GM12878 (cell line): ENCODE data around the gene NOP9. TPM values are rescaled to one million over a fixed set of nuclear protein-coding genes. Genes with fewer than 3 reads are reported as not detected.

Source experiments
- ATAC-seq: fragments of 200-7000 bp; cut with Tn5 transposase; 3 replicates; pipeline ENCODE4 v1.9.1; 2020; ENCODE audit warnings: mild to moderate bottlenecking, moderate library complexity
- BruUV-seq: library from RNA; stranded (reverse); fragments of 400-500 nt; replicated peaks from 2 replicates; lab custom pipeline; 2021; lab: Mats Ljungman, UMichigan
- CTCF ChIA-PET: fragments of 300-600 bp; sonication (Branson Sonifier 250); formaldehyde crosslinking; extraction: SDS; loops from one replicate; lab custom pipeline; 2021; ENCODE audit warnings: inconsistent platforms; lab: Yijun Ruan, JAX
- POLR2A ChIA-PET: fragments of 350-600 bp; formaldehyde crosslinking; extraction: SDS; loops from one replicate; lab custom pipeline; 2021; ENCODE audit warnings: inconsistent platforms; lab: Charles Lee
- RAD21 ChIA-PET: fragments of 300-600 bp; sonication (Branson Sonifier 250); formaldehyde crosslinking; loops from one replicate; lab custom pipeline; 2023; ENCODE audit warnings: antibody characterized with exemption; ENCODE audit not compliant: unreplicated experiment; lab: Charles Lee
- SMC1A ChIA-PET: fragments of 300-600 bp; sonication (Branson Sonifier 250); formaldehyde crosslinking; loops from one replicate; lab custom pipeline; 2023; ENCODE audit not compliant: unreplicated experiment, uncharacterized antibody; lab: Charles Lee
- DNase-seq: peaks from one replicate; pipeline ENCODE4 v3.0.0-alpha.2; 2011; ENCODE audit warnings: low read depth, low spot score
- FAIRE-seq: peaks from 3 replicates; lab custom pipeline; 2011; peaks lifted over from hg19 to GRCh38; lab: Jason Lieb, UNC
- H2AFZ ChIP-seq: 2 replicates; pipeline ENCODE4 v1.6.0; 2011; ENCODE audit warnings: low read depth, low read length, control low read depth; ENCODE audit not compliant: control insufficient read depth
- H3K27ac ChIP-seq: 2 replicates; pipeline ENCODE4 v1.5.1; 2011; ENCODE audit warnings: control low read depth; ENCODE audit not compliant: control insufficient read depth, insufficient read depth
- H3K27me3 ChIP-seq, 2 experiments: replicated peaks in 1 of 2; 2 replicates each; pipeline versions ENCODE4 v1.6.0 to v1.6.1; 2011; ENCODE audit warnings: low read length in 1 of 2; ENCODE audit not compliant: control insufficient read depth in 2 of 2, insufficient read depth in 2 of 2
- H3K36me3 ChIP-seq, 2 experiments: 2 replicates each; pipeline ENCODE4 v1.5.1; 2011; ENCODE audit warnings: low read length in 1 of 2; ENCODE audit not compliant: control insufficient read depth in 2 of 2, insufficient read depth in 2 of 2
- H3K4me1 ChIP-seq: 2 replicates; pipeline ENCODE4 v1.6.1; 2011; ENCODE audit warnings: mild to moderate bottlenecking, low read length, moderate library complexity, mixed read lengths; ENCODE audit not compliant: control insufficient read depth, insufficient read depth
- H3K4me2 ChIP-seq: 2 replicates; pipeline ENCODE4 v1.6.0; 2011; ENCODE audit warnings: control low read depth; ENCODE audit not compliant: control insufficient read depth, insufficient read depth
- H3K4me3 ChIP-seq: fragments of 200-600 bp; sonication (generic); 2 replicates; pipeline ENCODE4 v1.5.1; 2016
- H3K79me2 ChIP-seq: 2 replicates; pipeline ENCODE4 v1.6.0; 2011; ENCODE audit warnings: low read length; ENCODE audit not compliant: control insufficient read depth, insufficient read depth
- H3K9ac ChIP-seq: 2 replicates; pipeline ENCODE4 v1.8.0; 2011; ENCODE audit warnings: low read length, control low read depth, mixed read lengths; ENCODE audit not compliant: control insufficient read depth, insufficient read depth
- H3K9me3 ChIP-seq: replicated peaks from 3 replicates; pipeline ENCODE4 v1.5.1; 2011; ENCODE audit warnings: mild to moderate bottlenecking, low read length; ENCODE audit not compliant: control insufficient read depth, insufficient read depth
- H4K20me1 ChIP-seq: 2 replicates; pipeline ENCODE4 v1.6.0; 2011; ENCODE audit not compliant: control insufficient read depth, insufficient read depth
- EED ChIP-seq: sonication (generic); IDR thresholded peaks from 2 replicates; pipeline ENCODE4 v1.6.1; 2016; ENCODE audit warnings: antibody characterized with exemption, low read depth
- NBN ChIP-seq: fragments of 450-650 bp; IDR thresholded peaks from 2 replicates; pipeline ENCODE4 v1.6.1; 2016
- NRF1 ChIP-seq: conservative IDR thresholded peaks from 2 replicates; pipeline ENCODE4 v1.6.1; 2011; ENCODE audit warnings: mild to moderate bottlenecking, low read depth, low read length, improper control_type of control experiment
- PBX3 ChIP-seq: IDR thresholded peaks from 2 replicates; pipeline ENCODE4 v1.6.1; 2011; ENCODE audit warnings: mild to moderate bottlenecking, low read depth, low read length, moderate library complexity; ENCODE audit not compliant: insufficient replicate concordance
- POU2F2 ChIP-seq: IDR thresholded peaks from 3 replicates; pipeline ENCODE4 v1.6.1; 2011; ENCODE audit warnings: low read depth, mild to moderate bottlenecking, low read length, borderline replicate concordance
- RFX5 ChIP-seq: IDR thresholded peaks from 2 replicates; pipeline ENCODE4 v1.6.1; 2011; ENCODE audit warnings: low read depth, low read length, improper control_type of control experiment
- SREBF1 ChIP-seq: IDR thresholded peaks from 2 replicates; pipeline ENCODE4 v1.6.1; 2012; ENCODE audit warnings: mild to moderate bottlenecking, low read length
- STAT1 ChIP-seq: fragments of 450-650 bp; conservative IDR thresholded peaks from 2 replicates; pipeline ENCODE4 v1.6.1; 2014; ENCODE audit warnings: antibody characterized with exemption, mild to moderate bottlenecking
- ZNF24 ChIP-seq: fragments of 450-650 bp; IDR thresholded peaks from 2 replicates; pipeline ENCODE4 v1.6.1; 2017; ENCODE audit warnings: antibody characterized with exemption, mild to moderate bottlenecking
- WGBS: methylation state at CpG from one replicate; pipeline ENCODE4 v1.1.6; 2016; ENCODE audit warnings: low lambda C conversion rate; ENCODE audit not compliant: insufficient replicate concordance, insufficient coverage; ENCODE audit errors: missing lambda C conversion rate; 5-methylcytosine and 5-hydroxymethylcytosine counted together
- in situ Hi-C: fragments of 300-500 bp; cut with MboI; formaldehyde crosslinking; loops from 9 replicates; pipeline ENCODE4 v1.14.3; 2018; ENCODE audit warnings: mixed read lengths
- intact Hi-C: fragments of 100-400 bp; cut with micrococcal nuclease; formaldehyde crosslinking; loops from one replicate; pipeline ENCODE4 v1.14.2; 2022; ENCODE audit not compliant: unreplicated experiment
- polyA plus RNA-seq, 11 experiments: library from polyadenylated mRNA; depleted of rRNA in 4 of 11; unstranded in 6 of 11; stranded (reverse) in 5 of 11; fragments of >200 nt; fragmentation: Nextera tagmentation in 4 of 11; fragmentation: Illumina TruSeq in 1 of 11; extraction: Ambion mirVana in 4 of 11; extraction: Trizol in 1 of 11; gene quantifications; 1 replicate in 1 of 11; 2 replicates in 10 of 11; pipeline versions ENCODE4 v1.2.1 to v1.2.3, GENCODE V29; 2011 to 2016; ENCODE audit warnings: inconsistent platforms in 2 of 11, missing spikeins in 2 of 11, low read depth in 1 of 11
- total RNA-seq, 4 experiments: library from RNA; depleted of rRNA in 3 of 4; stranded (reverse); fragments of >200 nt in 3 of 4; fragmentation: Illumina TruSeq in 1 of 4; extraction: Trizol in 1 of 4; gene quantifications; 2 replicates each; pipeline versions ENCODE4 v1.2.1 to v1.2.3, GENCODE V29; 2013 to 2021
- TF ChIP-seq, protein P1 (sequence below): fragments of 450-650 bp; formaldehyde crosslinking; IDR thresholded peaks from 2 replicates; pipeline ENCODE4 v1.4.0; 2020; ENCODE audit warnings: mild to moderate bottlenecking, moderate library complexity
- TF ChIP-seq, protein P2 (sequence below): IDR thresholded peaks from 2 replicates; pipeline ENCODE4 v1.6.1; 2012; ENCODE audit warnings: low read depth, low read length, improper control_type of control experiment

NOP9 gene
- total and polyA plus RNA-seq, 10 of the 15 experiments (the other 5 are each of a cell fraction or from before 2014, with no cell fraction given) = 2.4 to 43.9 (median 20.3) TPM

DNA sequence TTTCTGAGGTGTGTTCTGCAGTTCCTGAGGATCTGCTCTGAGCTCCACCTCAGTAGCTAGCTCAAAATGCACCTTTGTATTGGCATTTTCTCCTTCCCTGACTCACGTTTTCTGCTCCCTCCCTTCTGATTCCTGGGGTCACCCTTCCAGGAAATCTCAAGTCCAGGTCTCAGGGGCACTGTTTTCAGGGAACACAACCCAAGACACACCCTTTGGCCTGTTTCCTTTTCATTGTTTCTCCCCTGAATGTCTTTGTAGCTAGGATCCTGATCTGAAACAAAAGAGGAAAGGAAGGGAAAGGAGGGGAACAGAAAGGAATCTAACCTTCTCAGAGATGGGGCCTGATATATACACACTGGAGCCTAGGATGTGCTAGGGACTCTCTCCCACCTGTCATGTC lies 47.5 kb downstream of the NOP9 start:
- 0% methylated on average over 1 of the region's 1 CpG for WGBS
- Histone ChIP-seq H3K4me1 (no peaks in the 10 kb centered on the region), H2AFZ (no peak overlapping the region), H4K20me1 (no peaks in the 10 kb centered on the region), H3K4me2 (no peak overlapping the region), H3K27me3 (peaks cover 0 to 1% of the 10 kb centered on the region in 2 experiments; a peak in 2 of 4 replicates), H3K27ac (no peak overlapping the region), H3K9me3 (no peaks in the 10 kb centered on the region), H3K79me2 (no peaks in the 10 kb centered on the region), H3K4me3 (no peak overlapping the region), H3K9ac (no peak overlapping the region), H3K36me3 (no peaks in the 10 kb centered on the region)
- DNase-seq (no peak), FAIRE-seq (no peak), ATAC-seq (no peak)
- ChIA-PET SMC1A (interaction anchor here (1.6 to 1.9 kb wide), 3 partner anchors 9 to 84 kb away, joined by 5 to 8 read pairs (median 5); no protein-coding TSS in a partner anchor), CTCF (interaction anchor here (1.6 to 4.5 kb wide), 6 partner anchors 11 to 84 kb away, joined by 4 to 39 read pairs (median 12); partner anchors contain the start of gene ADCY4), POLR2A (no interaction called here), RAD21 (interaction anchor here (1.2 to 2.2 kb wide), 3 partner anchors 13 to 84 kb away, joined by 3 to 7 read pairs (median 7); partner anchors contain the start of genes ADCY4, CBLN3 and KHNYN)
- BruUV-seq = no TSS peak
- TF ChIP-seq, protein P1, sequence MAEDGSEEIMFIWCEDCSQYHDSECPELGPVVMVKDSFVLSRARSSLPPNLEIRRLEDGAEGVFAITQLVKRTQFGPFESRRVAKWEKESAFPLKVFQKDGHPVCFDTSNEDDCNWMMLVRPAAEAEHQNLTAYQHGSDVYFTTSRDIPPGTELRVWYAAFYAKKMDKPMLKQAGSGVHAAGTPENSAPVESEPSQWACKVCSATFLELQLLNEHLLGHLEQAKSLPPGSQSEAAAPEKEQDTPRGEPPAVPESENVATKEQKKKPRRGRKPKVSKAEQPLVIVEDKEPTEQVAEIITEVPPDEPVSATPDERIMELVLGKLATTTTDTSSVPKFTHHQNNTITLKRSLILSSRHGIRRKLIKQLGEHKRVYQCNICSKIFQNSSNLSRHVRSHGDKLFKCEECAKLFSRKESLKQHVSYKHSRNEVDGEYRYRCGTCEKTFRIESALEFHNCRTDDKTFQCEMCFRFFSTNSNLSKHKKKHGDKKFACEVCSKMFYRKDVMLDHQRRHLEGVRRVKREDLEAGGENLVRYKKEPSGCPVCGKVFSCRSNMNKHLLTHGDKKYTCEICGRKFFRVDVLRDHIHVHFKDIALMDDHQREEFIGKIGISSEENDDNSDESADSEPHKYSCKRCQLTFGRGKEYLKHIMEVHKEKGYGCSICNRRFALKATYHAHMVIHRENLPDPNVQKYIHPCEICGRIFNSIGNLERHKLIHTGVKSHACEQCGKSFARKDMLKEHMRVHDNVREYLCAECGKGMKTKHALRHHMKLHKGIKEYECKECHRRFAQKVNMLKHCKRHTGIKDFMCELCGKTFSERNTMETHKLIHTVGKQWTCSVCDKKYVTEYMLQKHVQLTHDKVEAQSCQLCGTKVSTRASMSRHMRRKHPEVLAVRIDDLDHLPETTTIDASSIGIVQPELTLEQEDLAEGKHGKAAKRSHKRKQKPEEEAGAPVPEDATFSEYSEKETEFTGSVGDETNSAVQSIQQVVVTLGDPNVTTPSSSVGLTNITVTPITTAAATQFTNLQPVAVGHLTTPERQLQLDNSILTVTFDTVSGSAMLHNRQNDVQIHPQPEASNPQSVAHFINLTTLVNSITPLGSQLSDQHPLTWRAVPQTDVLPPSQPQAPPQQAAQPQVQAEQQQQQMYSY (CRISPR knock-in tag) = no peak
- TF ChIP-seq NBN (no peak), PBX3 (no peak), SREBF1 (no peak), STAT1 (no peak), NRF1 (no peak), ZNF24 (no peak), RFX5 (no peak), EED (no peak), POU2F2 (no peak)
- TF ChIP-seq, protein P2, sequence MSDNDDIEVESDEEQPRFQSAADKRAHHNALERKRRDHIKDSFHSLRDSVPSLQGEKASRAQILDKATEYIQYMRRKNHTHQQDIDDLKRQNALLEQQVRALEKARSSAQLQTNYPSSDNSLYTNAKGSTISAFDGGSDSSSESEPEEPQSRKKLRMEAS = no peak
- in situ Hi-C loops (no loop called here), intact Hi-C loops (no loop called here)
